HG02884 (cell line): ENCODE measurements around the gene ACCS.

Source experiments
- ATAC-seq: cut with Tn5 transposase; IDR thresholded peaks from one replicate; pipeline ENCODE4 v1.9.1; 2021; ENCODE audit warnings: mild to moderate bottlenecking, moderate library complexity; ENCODE audit not compliant: unreplicated experiment

Gene ACCS

DNA sequence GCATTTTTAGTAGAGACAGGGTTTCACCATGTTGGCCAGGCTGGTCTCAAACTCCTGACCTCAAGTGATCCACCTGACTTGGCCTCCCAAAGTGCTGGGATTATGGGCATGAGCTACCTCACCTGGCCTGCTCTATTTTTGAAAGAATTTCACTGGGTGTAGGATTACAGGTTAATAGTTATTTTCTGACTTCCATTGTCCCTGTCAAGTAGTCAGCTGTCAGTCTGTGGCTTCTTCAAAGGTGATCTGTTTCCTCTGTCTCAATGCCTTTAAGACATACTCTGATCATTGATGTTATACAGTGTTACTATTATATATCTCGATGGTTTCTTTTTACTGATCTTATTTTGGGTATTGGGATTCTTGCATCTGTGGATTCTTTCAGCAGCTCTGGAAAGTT lies 19.3 kb downstream of the ACCS start:
- no peak for ATAC-seq

- ATAC-seq, result no peak
Measured at GRCh38 chr11:44088377-44088776, 22.3 kb downstream of the ACCS start.

DNA sequence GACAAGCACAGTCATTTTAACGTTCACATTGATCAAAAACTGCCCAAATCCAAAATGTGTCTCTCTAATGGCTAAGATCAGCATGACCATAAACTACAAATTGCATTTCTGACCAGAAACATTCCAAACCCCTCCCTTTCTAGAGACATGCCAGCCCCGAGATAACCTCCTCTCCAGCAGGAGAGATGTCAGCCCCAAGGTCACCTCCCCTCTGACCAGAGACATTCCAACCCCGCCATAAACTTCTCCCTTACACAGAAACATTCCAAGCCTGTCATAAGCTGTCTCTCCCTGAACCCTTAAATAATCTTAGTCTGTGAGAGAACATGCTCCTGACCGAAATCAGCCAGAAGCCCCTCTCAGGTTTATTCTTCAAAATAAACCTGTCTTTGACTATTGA lies 22.8 kb downstream of the ACCS start:
- ATAC-seq, result no peak

DNA sequence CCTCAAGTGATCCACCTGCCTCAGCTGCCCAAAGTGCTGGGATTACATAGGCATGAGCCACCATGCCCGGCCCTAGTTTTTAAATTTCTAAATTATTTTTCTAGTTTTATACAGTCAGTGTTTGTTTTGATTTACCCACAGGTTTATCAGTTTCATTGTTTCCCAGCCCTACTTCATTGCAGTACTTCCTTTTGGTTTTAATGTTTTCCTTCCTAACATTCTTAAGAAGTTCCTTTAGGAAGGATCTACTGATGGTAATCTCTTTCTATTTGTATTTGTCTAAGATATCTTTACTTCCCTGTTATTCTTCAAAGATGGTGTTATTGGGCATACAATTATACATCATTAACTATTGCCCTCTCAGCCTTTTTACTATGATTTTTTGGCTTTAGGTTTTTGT lies 24.5 kb downstream of the ACCS start:
- ATAC-seq, result no peak

DNA sequence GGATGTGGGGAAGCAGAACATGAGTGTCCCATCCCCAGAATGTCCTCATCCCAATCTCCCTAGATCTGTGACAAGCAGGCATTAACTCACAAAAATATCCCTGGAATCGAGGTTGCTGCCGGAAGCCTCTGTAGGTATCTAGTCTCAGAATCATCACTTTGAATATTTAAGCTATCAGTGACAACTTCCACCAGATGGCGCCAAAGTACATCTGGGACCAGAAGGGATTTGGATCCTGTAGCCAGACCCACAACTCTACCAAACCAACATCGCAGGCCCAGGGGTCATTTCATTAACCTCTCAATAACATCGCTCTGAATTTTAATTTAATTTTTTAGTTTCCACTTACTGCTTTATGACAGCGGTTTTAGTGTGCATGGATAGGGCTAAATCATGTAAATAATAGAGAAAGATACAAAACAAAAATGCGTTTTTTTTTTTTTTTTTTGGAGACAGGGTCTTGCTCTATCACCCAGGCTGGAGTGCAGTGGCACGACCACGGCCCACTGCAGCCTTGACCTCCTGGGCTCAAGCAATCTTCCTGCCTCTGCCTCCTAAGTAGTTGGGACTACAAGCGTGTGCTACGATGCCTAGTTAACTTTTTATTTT lies 28.3 kb downstream of the ACCS start:
- ATAC-seq, result peak; percentile 36

DNA sequence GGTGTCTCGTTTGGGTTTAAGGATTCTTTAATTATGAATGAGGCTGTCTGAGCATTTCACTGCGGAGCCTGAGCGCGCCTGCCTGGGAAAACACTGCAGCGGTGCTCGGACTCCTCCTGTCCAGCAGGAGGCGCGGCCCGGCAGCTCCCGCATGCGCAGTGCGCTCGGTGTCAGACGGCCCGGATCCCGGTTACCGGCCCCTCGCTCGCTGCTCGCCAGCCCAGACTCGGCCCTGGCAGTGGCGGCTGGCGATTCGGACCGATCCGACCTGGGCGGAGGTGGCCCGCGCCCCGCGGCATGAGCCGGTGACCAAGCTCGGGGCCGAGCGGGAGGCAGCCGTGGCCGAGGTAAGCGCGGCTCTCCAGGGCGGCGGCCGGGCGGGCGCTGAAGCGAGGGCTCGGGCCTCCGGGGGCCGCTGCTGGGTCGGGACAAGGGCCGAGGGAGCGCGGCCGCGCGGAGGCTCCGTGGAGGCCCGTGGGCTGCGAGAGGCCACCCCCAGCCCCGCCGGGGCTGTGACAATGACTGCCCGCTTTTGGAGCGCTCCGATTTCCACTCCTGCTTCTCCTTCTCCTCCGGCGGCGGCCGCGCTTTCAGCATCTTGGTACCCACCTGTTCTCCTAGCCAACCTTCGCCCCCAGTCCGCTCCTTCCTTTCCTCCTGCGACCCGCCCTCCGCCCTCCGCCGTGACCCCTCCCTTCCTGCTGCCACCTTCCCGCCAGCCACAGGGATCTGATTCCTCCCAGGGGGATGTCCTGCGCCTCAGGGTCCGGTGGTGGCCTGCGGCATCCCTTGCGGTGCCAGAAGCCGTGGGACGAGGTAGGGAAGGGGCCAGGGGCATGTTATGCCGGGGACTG lies 29.7 kb downstream of the ACCS start, which contains the start of gene EXT2:
Gene EXT2, plus strand, starts transcription at position 173 of the 854 bp plus-strand sequence. CDS start 12,035 bp downstream, outside the sequence.
- peak; percentile 91 for ATAC-seq

DNA sequence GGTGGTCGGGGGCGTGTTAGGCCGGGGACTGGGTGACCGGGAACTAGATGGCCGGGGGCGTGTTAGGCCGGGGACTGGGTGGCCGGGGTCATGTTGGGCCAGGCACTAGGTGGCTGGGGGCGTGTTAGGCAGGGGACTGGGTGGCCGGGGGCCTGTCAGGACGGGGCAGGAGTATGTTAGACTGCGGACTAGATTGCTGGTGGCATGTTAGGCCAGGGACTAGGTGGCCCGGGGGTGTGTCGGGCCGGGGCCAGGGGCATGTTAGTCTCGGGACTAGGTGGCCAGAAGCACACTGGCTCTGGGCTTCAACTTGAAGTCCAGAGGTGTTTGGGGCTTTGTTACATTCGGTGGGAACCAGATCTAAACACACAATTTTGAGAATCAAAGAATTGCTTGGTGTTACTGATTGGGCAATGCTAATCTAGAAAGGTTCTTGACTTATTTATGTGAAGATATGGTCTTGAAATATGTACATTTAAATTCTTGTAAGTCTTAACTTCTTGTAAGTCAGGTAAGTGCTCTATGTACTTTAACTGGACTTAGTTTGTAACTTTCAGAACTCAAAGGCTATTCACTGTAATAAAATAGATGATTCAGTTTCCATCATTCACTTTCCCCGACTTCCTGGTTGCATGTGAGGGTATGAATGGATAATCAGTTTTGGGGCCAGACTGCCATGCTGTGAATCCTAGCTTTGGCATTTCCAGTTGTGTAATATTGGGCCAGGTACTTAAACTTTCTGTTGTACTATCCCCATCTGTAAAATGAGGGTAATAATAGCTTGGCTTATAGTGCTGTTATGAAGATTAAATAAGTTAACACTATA lies 30.5 kb downstream of the ACCS start:
- no peak for ATAC-seq

DNA sequence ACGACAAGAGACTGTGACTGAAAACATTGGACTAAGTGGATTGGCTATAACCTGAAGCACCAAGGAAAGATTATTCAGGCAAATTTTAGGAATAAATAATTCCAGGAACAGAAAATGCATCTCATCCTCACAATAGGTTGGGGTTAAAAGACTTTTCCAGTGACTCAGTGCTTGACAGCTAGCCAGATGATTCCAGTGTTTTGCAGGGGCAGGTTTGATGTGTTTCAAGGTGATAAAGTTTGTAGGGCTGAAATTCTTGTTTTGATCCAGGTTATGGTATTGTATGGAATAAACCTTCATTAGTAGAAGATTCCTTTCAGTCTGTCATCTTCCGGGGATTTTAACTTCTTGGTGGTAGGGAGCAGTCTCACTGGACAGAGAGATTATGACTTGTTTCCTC lies 31.8 kb downstream of the ACCS start:
- ATAC-seq, result no peak

DNA sequence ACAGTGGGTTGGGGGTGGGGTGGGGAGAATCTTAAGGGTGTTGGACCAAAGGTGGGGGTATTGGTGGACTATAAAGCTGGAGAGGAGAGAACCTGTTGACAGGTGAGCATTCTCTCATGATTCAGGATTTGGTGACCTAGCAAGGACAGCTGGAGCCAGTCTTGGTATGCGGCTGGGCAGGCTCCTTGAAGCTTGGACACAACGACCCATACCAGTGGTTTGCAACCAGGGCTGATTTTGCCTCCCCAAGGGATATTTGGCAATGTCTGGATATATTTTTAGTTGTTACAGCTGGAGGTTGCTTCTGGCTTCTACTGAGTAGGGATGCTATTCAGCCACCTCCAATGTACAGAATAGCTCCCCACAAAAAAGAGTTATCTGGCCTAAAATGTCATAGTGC lies 35.0 kb downstream of the ACCS start:
- no peak for ATAC-seq

GRCh38 chr11:44104481-44105294 lies 38.6 kb downstream of the ACCS start:
- ATAC-seq, result no peak

DNA sequence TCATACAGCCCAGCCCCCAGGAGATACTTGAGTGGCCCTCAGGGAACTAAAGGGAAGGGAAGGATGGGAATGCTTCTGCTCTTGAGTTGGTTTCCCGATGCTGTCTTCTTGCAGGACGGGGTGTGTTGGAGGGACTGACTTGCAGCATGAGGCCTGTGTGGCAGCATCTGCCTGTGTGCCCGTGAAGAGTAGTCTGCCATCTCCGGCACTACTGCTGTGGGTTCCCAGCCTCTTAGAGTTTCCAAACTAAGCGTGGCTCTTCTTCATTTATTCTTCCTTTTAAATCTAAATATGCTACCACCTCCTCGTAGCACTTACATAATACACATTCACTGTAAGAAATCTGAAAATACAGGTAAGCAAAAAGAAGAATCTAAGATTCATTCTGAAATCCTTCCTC lies 42.2 kb downstream of the ACCS start:
- ATAC-seq, result no peak

DNA sequence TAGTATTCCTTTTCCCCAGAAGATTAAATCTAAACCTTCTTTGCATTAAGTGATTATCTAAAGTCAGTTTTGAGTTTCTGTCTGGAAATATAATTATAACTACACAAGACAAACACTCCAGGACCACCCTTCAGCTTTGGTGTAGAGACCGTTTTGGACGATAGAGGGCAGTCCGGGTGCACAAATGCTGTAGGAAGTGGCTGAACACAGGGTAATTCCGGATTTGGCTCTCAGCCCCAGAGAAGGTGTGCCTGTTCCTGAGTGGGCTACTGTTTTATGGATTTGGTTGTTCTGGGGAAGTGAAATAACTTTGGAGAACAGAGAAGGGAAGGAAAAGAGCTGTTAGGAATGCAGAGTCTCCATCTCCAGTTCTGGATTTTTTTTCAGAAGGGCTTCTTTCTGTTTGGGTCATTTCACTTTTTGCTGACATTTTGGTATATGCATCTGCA lies 44.2 kb downstream of the ACCS start:
- ATAC-seq, result peak; percentile 92

GRCh38 chr11:44112091-44112821 lies 46.2 kb downstream of the ACCS start:
- no peak for ATAC-seq

- no peak for ATAC-seq
Measured at GRCh38 chr11:44113018-44113417, 46.9 kb downstream of the ACCS start.

DNA sequence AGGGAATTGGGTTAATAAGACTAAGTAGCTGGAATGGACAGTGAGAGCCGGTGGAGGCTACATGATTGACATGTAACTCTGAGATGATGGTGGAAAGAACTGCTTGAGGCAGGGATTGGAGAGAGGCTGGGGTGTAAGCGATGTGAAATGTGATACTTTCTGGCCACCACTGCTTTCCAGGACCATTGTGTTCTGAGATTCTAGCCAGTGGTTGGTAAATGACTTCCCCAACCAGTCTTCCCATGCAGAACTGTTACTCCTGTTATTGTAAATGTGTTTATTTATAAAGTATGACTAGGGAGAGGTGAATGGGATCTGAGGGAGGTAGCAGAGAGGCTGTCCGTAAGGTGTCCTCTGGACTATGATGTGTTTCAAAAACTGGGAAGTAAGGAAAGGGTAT lies 47.5 kb downstream of the ACCS start:
- ATAC-seq, result no peak

DNA sequence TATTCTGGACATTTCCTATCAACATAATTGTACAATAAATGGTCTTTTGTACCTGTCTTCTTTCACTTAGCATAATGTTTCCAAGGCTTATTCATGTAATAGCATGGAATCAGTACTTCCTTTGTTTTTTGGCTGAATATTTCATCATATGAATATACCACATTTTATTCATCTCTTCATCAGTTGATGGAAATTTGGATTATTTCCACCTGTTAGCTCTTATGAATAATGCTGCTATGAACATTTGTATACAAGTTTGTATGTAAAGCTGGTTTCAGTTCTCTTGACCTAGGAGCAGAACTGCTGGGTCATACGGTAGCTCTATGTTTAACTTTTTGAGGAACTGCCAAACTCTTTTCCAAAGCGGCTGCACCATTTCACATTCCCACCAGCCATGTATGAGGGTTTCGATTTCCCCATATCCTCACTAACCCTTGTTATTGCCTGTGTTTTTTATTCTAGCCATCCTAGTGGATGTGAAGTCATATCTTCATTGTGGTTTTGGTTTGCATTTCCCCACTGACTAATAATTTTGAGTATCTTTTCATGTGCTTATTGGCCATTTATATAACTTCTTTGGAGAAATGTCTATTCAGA lies 50.3 kb downstream of the ACCS start:
- no peak for ATAC-seq

- ATAC-seq, result no peak
Measured at GRCh38 chr11:44120169-44120568, 54.1 kb downstream of the ACCS start.

GRCh38 chr11:44125598-44125997 lies 59.5 kb downstream of the ACCS start:
- no peak for ATAC-seq

DNA sequence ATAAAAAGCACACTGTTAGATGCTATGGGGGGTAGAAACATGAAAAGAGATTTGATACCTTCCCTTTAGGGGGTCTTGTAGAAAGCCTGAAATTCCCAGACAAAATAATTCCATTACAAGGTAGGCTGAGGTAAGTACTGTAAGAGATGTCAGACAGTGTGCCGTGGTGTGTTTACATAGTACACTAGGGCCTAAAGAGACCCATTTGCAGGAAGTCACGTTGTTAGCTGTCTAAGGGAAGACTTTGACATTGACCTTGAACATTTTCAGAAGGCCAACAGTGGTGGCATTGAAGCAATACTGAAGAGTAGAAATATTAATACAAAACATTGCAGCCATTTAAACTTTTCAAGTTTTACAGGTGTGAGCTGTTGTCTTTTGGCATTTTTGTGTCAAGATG lies 60.2 kb downstream of the ACCS start:
- no peak for ATAC-seq

- no peak for ATAC-seq
Measured at GRCh38 chr11:44127130-44127529, 61.1 kb downstream of the ACCS start.
